ENCODE measurements around the gene WRAP53. TPM values are rescaled to one million over a fixed set of nuclear protein-coding genes. Genes with fewer than 3 reads are reported as not detected.

The WRAP53 gene
- total and polyA plus RNA-seq, 10 of the 15 experiments (the other 5 are each of a cell fraction or from before 2014, with no cell fraction given): 1.9 to 42.0 (median 21.9) TPM

DNA sequence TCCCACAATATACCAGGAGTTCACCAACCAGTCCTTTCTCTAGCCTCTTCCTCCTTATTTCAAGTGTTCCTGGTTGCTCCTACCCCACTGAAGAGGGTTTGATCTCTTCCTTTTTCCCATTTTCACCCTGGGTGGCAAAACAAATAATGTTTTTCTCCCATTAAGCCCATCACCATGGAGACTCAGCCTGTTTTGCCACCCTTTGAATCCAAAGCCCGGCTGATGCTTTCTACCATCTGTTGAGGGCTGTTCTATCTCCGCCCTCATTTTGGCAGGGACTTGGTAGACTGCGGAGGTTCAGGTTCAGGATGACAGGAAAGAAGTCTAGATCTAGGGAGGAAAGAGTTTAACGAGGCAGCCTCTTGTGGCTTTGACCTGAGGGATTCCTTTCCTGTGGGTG lies 31.8 kb downstream of the WRAP53 start:
- FAIRE-seq: no peak
- peaks cover 6 to 7% of the 10 kb centered on the region in 2 experiments; a peak in 3 of 4 replicates for H3K27me3 ChIP-seq (replicated peaks in 1 of 2; ENCODE audit: control insufficient read depth in 2 of 2, insufficient read depth in 2 of 2, low read length in 1 of 2)

More for the DNA sequence above, 31.8 kb downstream of the WRAP53 start:
- no peaks in the 10 kb centered on the region for H3K4me1 ChIP-seq (ENCODE audit: control insufficient read depth, insufficient read depth, low read length)
- H3K36me3 ChIP-seq (ENCODE audit: control insufficient read depth in 2 of 2, insufficient read depth in 2 of 2, low read length in 1 of 2): no peaks in the 10 kb centered on the region
- in situ Hi-C loops (cut with MboI): no loop called here
- ChIA-PET POLR2A (interaction anchor here (0.6 to 0.8 kb wide), 3 partner anchors 33 to 403 kb away, joined by 3 to 5 read pairs (median 4); partner anchors contain the start of gene TP53), RAD21 (ENCODE audit: unreplicated experiment) (no interaction called here), SMC1A (ENCODE audit: uncharacterized antibody, unreplicated experiment) (no interaction called here), CTCF (interaction anchor here (1.8 kb wide), 1 partner anchor 88 kb away, joined by 6 read pairs; no protein-coding TSS in a partner anchor)
- H3K27ac ChIP-seq (ENCODE audit: control insufficient read depth, insufficient read depth): no peak overlapping the region
- H3K79me2 ChIP-seq (ENCODE audit: control insufficient read depth, insufficient read depth, low read length): no peaks in the 10 kb centered on the region
- DNase-seq (ENCODE audit: low read depth, low spot score): no peak
- H3K9me3 ChIP-seq (replicated peaks; ENCODE audit: control insufficient read depth, insufficient read depth, low read length): no peaks in the 10 kb centered on the region
- BruUV-seq (replicated peaks): no TSS peak
- H2AFZ ChIP-seq (ENCODE audit: control insufficient read depth, low read depth, low read length): no peak overlapping the region
- no peak overlapping the region for H3K9ac ChIP-seq (ENCODE audit: control insufficient read depth, insufficient read depth, low read length)
- TF ChIP-seq NR2F1 (conservative IDR thresholded peaks at IDR 0.05): no peak
- TF ChIP-seq FOXK2 (IDR thresholded peaks at IDR 0.05): no peak
- no peak for TF ChIP-seq EED (IDR thresholded peaks at IDR 0.05; ENCODE audit: low read depth)
- no peak for TF ChIP-seq SUPT20H (IDR thresholded peaks at IDR 0.05; ENCODE audit: borderline replicate concordance, control insufficient read depth, low read depth, low read length)
- TF ChIP-seq STAT3 (IDR thresholded peaks at IDR 0.05; ENCODE audit: low read depth, low read length): no peak
- TF ChIP-seq POLR2AphosphoS2 (IDR thresholded peaks at IDR 0.05; ENCODE audit: low read depth, low read length): no peak
- TF ChIP-seq ZNF24 (IDR thresholded peaks at IDR 0.05): no peak
- TF ChIP-seq IKZF1 (conservative IDR thresholded peaks at IDR 0.05): no peak
- TF ChIP-seq, protein P1, sequence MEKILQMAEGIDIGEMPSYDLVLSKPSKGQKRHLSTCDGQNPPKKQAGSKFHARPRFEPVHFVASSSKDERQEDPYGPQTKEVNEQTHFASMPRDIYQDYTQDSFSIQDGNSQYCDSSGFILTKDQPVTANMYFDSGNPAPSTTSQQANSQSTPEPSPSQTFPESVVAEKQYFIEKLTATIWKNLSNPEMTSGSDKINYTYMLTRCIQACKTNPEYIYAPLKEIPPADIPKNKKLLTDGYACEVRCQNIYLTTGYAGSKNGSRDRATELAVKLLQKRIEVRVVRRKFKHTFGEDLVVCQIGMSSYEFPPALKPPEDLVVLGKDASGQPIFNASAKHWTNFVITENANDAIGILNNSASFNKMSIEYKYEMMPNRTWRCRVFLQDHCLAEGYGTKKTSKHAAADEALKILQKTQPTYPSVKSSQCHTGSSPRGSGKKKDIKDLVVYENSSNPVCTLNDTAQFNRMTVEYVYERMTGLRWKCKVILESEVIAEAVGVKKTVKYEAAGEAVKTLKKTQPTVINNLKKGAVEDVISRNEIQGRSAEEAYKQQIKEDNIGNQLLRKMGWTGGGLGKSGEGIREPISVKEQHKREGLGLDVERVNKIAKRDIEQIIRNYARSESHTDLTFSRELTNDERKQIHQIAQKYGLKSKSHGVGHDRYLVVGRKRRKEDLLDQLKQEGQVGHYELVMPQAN (conservative IDR thresholded peaks at IDR 0.05): no peak
- TF ChIP-seq ZNF217 (IDR thresholded peaks at IDR 0.05): no peak
- no peak for TF ChIP-seq SMC3 (IDR thresholded peaks at IDR 0.05; ENCODE audit: borderline replicate concordance, low read length)
- no peak overlapping the region for H3K4me3 ChIP-seq
- intact Hi-C loops (cut with micrococcal nuclease; ENCODE audit: unreplicated experiment): no loop called here
- 46% methylated on average over 4 of the region's 4 CpGs for WGBS (ENCODE audit: insufficient coverage, insufficient replicate concordance, low lambda C conversion rate, missing lambda C conversion rate)
- no peaks in the 10 kb centered on the region for H4K20me1 ChIP-seq (ENCODE audit: control insufficient read depth, insufficient read depth)
- H3K4me2 ChIP-seq (ENCODE audit: control insufficient read depth, insufficient read depth): no peak overlapping the region
- no peak for ATAC-seq
